ENCODE measurements around the gene HSBP1L1. TPM values are rescaled to one million over a fixed set of nuclear protein-coding genes. Genes with fewer than 3 reads are reported as not detected.

The HSBP1L1 gene
- total RNA-seq, 1 donor from 2014 or later: 6.1 TPM

DNA sequence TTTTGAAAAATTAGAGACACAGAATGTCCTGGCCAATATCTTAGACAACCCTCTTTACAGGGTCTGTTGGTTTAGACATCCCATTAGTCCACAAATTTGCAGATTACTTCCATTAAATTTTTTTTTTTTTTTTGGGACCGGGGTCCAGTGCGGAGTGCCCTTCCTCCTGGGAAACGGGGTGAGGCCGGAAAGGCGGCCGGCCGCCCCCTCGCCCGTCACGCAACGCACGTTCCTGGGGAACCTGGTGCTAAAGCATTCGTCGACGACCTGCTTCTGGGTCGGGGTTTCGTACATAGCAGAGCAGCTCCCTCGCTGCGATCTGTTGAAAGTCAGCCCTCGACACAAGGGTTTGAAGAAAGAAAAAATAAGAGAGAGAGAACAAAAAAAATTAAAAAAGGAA, 48.3 kb downstream of the HSBP1L1 start:
- H3K79me2 ChIP-seq (ENCODE audit: insufficient read depth, low read length): no peaks in the 10 kb centered on the region
- Mint-ChIP-seq H3K36me3 (ENCODE audit: low read depth, unreplicated experiment) (no peaks in the 10 kb centered on the region), H3K4me3 (ENCODE audit: unreplicated experiment) (no peak overlapping the region), H3K4me1 (ENCODE audit: low read depth, unreplicated experiment) (peaks cover 10% of the 10 kb centered on the region), H3K9me3 (ENCODE audit: unreplicated experiment) (peaks cover 25% of the 10 kb centered on the region), H3K27me3 (ENCODE audit: low read depth, unreplicated experiment) (no peaks in the 10 kb centered on the region), H3K27ac (ENCODE audit: unreplicated experiment) (no peak overlapping the region)
- no peak for FAIRE-seq
- no peaks in the 10 kb centered on the region for H3K27me3 ChIP-seq (ENCODE audit: insufficient read depth, low read length)
- DNase-seq (ENCODE audit: low read depth): no peak
- H3K9me3 ChIP-seq (ENCODE audit: insufficient read depth, low read depth, low read length): no peaks in the 10 kb centered on the region
- H3K27ac ChIP-seq (ENCODE audit: low read depth, low read length): no peak overlapping the region
- TF ChIP-seq, protein P1, sequence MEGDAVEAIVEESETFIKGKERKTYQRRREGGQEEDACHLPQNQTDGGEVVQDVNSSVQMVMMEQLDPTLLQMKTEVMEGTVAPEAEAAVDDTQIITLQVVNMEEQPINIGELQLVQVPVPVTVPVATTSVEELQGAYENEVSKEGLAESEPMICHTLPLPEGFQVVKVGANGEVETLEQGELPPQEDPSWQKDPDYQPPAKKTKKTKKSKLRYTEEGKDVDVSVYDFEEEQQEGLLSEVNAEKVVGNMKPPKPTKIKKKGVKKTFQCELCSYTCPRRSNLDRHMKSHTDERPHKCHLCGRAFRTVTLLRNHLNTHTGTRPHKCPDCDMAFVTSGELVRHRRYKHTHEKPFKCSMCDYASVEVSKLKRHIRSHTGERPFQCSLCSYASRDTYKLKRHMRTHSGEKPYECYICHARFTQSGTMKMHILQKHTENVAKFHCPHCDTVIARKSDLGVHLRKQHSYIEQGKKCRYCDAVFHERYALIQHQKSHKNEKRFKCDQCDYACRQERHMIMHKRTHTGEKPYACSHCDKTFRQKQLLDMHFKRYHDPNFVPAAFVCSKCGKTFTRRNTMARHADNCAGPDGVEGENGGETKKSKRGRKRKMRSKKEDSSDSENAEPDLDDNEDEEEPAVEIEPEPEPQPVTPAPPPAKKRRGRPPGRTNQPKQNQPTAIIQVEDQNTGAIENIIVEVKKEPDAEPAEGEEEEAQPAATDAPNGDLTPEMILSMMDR (IDR thresholded peaks at IDR 0.05; ENCODE audit: insufficient read depth, low read depth, low read length): no peak
- no peak for TF ChIP-seq EZH2 (IDR thresholded peaks at IDR 0.05; ENCODE audit: insufficient read depth, low read length)
- H2AFZ ChIP-seq (ENCODE audit: low read depth, low read length): no peak overlapping the region
- H3K4me1 ChIP-seq (ENCODE audit: insufficient read depth, low read length): peaks cover 14% of the 10 kb centered on the region
- H3K9ac ChIP-seq (ENCODE audit: low read length): no peak overlapping the region
- no peak overlapping the region for H3K4me2 ChIP-seq (ENCODE audit: low read length)
- H3K4me3 ChIP-seq (ENCODE audit: insufficient read depth, low read depth, low read length): no peak overlapping the region
- no peaks in the 10 kb centered on the region for H3K36me3 ChIP-seq (ENCODE audit: insufficient read depth, low read length)
- no peaks in the 10 kb centered on the region for H4K20me1 ChIP-seq (ENCODE audit: insufficient read depth, low read length)

Other genes with a start within 250 kb of the HSBP1L1 start
- gene KCNG2, start 166.7 kb upstream of the HSBP1L1 start, total RNA-seq: 0.16 TPM in 1 of 2 replicates, not detected in the other
- 25.3 and 27.6 TPM in 2 replicates for gene SLC66A2, start 13.0 kb upstream of the HSBP1L1 start, total RNA-seq
- gene TXNL4A, start 23.9 kb downstream of the HSBP1L1 start, total RNA-seq: 126 and 135 TPM in 2 replicates
- gene RBFA, start 69.8 kb downstream of the HSBP1L1 start, total RNA-seq: 24.1 and 24.4 TPM in 2 replicates
- gene ADNP2, start 144.6 kb downstream of the HSBP1L1 start, total RNA-seq: 17.9 and 20.5 TPM in 2 replicates